Measurements from ENCODE around the gene SETD2.
A peak's percentile ranks its signal among the peaks of the same experiment; 100 is the strongest.

Gene SETD2

GRCh38 chr3:46971151-46971550, 192.8 kb downstream of the SETD2 start:
- Mint-ChIP-seq H3K27me3 (no peaks in the 10 kb centered on the region), H3K27ac (peak overlapping the region; percentile 89), H3K9me3 (no peaks in the 10 kb centered on the region), H3K36me3 (peaks cover 43% of the 10 kb centered on the region), H3K4me3 (peak overlapping the region; percentile 39), H3K4me1 (peaks cover 85% of the 10 kb centered on the region)
- no peak for DNase-seq
- CTCF ChIA-PET, result no interaction called here

GRCh38 chr3:46970391-46971091, 193.4 kb downstream of the SETD2 start:
- Mint-ChIP-seq H3K4me1 (peaks cover 86% of the 10 kb centered on the region), H3K4me3 (no peak overlapping the region), H3K36me3 (peaks cover 46% of the 10 kb centered on the region), H3K27ac (peak overlapping the region; percentile 65), H3K9me3 (no peaks in the 10 kb centered on the region), H3K27me3 (no peaks in the 10 kb centered on the region)
- DNase-seq, result no peak
- CTCF ChIA-PET, result no interaction called here

GRCh38 chr3:46968783-46969428, 195.0 kb downstream of the SETD2 start:
- no peak overlapping the region for H3K4me3 Mint-ChIP-seq
- H3K36me3 Mint-ChIP-seq, result peaks cover 41% of the 10 kb centered on the region
- no peak for DNase-seq
- peaks cover 75% of the 10 kb centered on the region for H3K4me1 Mint-ChIP-seq
- no peaks in the 10 kb centered on the region for H3K9me3 Mint-ChIP-seq
- no peaks in the 10 kb centered on the region for H3K27me3 Mint-ChIP-seq
- CTCF ChIA-PET, result interaction anchor here (0.7 to 3.8 kb wide), 3 partner anchors 18 to 30 kb away, joined by 3 to 19 read pairs (median 3); no protein-coding TSS in a partner anchor
- H3K27ac Mint-ChIP-seq, result no peak overlapping the region

- H3K27ac Mint-ChIP-seq, result peak overlapping the region; percentile 47
- no peaks in the 10 kb centered on the region for H3K27me3 Mint-ChIP-seq
- H3K36me3 Mint-ChIP-seq, result peaks cover 48% of the 10 kb centered on the region
- DNase-seq, result no peak
- peaks cover 3% of the 10 kb centered on the region for H3K9me3 Mint-ChIP-seq
- CTCF ChIA-PET, result interaction anchor here (1.4 to 3.8 kb wide), 3 partner anchors 15 to 43 kb away, joined by 3 to 19 read pairs (median 4); no protein-coding TSS in a partner anchor
- H3K4me3 Mint-ChIP-seq, result no peak overlapping the region
- peaks cover 69% of the 10 kb centered on the region for H3K4me1 Mint-ChIP-seq
Observed at GRCh38 chr3:46966811-46967210, 197.1 kb downstream of the SETD2 start.

All from activated naive CD4-positive, alpha-beta T cell treated with anti-CD3 and anti-CD28 coated beads, Interleukin-2, amount 10 ng/mL, durations not matched to agents 7 days and 5 days (primary cell).